GM21737 (cell line): Measurements from ENCODE around the gene OMP.

ENCODE experiments used
- ATAC-seq: cut with Tn5 transposase; IDR thresholded peaks from one replicate; pipeline ENCODE4 v1.9.1; 2021; ENCODE audit warnings: mild to moderate bottlenecking, moderate library complexity; ENCODE audit not compliant: unreplicated experiment

Gene OMP

GRCh38 chr11:77136784-77137420 lies 34.3 kb downstream of the OMP start:
- no peak for ATAC-seq

DNA sequence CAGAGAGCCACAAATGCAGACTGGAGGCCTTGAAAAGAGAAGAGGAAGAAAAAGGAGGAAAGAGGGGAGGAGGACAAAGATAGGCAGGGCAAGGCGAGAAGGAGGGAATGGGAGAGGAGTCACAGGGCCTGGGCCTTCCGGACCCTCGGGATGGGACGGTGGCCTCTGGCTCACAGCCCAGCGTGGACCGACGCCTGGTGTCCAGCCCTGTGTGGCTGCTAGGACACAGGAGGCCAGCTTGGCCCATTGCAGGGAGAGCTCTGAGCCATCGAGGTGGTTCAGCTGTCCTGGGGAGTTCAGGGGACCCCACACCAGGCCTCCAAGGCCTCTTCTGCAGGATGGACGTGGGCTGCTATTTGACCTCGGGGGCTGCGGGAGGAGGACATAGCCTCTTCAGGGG lies 34.8 kb downstream of the OMP start:
- ATAC-seq: no peak

DNA sequence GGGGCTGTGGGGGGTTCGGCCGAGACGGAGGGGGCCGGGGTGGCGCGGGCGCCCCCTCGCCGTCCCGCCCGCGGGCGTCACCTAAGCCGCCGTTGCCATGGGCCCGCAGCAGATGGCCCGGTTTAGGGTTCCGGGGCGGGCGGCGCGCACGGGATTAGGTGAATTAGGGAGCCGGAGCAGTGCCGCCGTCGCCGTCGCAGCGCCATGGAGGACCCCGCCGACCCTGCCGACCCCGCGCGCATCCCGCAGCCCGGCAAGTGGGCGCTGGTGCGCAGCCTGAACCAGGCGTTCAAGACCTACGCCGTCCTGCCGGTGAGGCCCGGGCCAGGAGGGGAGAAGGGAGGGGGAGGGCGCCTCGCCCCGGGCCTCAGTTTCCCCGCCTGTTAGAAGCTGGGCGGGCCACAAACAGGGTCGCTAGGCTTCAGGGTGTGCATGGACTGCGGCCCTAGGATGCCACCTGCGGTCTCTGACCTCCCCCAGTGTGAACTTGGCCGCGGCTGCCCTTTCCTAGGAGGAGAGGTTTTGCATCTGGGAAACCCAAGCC lies 35.5 kb downstream of the OMP start:
- ATAC-seq: no peak

GRCh38 chr11:77139201-77139600 lies 36.6 kb downstream of the OMP start:
- no peak for ATAC-seq

DNA sequence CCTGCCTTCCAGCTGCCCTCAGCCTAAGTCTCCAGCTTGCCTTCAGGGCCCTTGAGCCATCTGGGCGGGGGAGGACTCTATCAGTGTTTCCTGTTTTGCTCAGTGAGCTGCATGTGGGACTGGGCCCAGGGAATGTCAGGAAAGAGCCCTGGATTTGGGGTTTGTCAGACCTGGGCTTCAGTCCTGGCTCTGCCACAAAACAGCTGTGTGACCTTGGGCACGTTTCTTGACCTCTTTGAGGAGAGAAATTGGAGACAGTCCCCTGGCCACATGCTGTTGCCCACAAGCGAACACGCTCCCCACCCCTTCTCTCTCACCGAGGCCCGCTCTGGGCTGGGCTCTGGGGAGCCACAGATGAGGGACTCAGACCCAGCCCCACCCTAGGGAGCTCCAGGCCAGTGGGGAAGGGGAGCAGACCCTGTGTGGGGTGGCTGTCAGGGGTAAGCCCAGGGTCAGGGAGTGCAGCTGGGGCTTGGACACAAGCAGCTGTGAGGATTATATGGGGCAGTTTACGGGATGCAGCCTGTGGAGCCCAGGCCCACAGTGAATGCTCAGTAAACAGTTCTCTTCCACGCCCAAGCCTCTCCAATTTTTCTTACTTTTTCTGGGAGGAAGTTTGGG lies 37.7 kb downstream of the OMP start:
- no peak for ATAC-seq

- ATAC-seq: no peak
These were observed 38.4 kb downstream of the OMP start for GRCh38 chr11:77141034-77141433.

- no peak for ATAC-seq
These were observed 38.8 kb downstream of the OMP start for GRCh38 chr11:77141475-77141874.

GRCh38 chr11:77142091-77142975 lies 39.7 kb downstream of the OMP start:
- no peak for ATAC-seq

DNA sequence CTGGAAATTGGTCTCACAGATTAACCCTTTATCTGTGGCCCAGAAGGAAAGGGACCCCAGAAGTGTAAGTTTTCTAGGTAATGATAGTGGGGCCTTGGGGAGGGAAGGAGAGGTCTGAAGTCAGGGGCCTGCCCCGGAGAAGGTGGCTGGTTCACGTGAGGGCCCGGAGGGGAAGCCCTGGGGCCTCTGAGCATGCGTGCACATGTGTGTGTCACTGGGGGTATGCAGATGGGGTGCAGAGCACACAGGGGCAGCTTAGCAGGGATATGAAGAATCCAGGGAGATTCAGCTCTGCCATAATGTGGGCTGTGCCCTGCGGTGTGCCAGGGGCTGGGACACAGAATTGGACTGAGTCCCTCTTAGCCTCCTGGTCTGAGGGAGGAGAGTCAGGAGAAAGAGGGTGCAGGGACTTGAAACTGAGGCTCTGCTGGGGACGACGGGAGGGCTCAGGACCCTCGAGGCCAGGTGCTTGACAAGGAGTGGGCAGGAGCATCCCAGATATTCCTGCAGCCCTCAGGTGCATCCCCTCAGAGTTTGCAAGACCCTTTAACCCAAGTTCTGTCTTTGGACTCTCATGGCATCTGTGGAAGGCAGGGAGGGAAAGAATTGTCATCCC lies 40.9 kb downstream of the OMP start:
- no peak for ATAC-seq

- no peak for ATAC-seq
These were observed 41.7 kb downstream of the OMP start for GRCh38 chr11:77144196-77144856.

- no peak for ATAC-seq
These were observed 42.3 kb downstream of the OMP start for GRCh38 chr11:77144857-77145428.

DNA sequence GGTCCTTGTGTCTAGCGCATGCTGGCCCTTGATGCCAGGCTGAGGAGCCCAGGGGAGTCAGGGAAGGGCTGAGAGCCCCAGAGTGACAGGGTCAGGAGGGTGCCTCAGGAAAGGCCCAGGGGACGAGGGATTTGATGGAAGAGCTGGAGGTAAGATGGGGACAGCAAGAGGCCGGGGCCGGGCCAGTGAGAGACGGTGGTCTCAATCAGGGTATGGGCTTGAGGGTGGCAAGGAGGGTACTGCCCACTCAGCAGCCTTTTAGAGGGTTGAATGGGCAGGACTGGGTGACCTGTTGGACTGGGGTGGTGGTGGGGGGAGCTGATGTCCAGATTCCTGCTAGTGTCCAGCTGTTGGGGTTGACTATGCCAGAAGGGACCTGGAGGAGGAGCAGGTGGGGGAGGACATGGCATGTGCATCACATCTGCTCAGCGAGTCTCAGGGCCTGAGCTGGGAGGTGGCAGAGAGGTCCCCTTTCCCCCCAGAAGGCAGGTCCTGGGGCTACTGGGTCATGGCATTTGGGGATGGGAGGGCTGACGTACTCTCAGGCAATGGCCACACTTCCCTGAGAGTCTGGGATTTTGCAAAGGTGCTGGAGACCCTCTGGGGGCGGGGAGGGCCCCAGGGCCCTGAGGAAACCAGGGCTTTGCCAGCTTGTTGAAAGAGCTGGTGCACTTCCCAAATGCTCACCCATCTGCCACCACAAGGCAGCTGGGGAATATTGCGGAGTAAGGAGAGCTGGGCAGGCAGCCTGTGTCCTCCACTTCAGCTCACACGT lies 43.8 kb downstream of the OMP start:
- ATAC-seq: no peak

GRCh38 chr11:77147036-77147315 lies 44.3 kb downstream of the OMP start:
- ATAC-seq: no peak

- no peak for ATAC-seq
These were observed 45.2 kb downstream of the OMP start for GRCh38 chr11:77147668-77148321.

GRCh38 chr11:77148963-77149715 lies 46.5 kb downstream of the OMP start:
- no peak for ATAC-seq

DNA sequence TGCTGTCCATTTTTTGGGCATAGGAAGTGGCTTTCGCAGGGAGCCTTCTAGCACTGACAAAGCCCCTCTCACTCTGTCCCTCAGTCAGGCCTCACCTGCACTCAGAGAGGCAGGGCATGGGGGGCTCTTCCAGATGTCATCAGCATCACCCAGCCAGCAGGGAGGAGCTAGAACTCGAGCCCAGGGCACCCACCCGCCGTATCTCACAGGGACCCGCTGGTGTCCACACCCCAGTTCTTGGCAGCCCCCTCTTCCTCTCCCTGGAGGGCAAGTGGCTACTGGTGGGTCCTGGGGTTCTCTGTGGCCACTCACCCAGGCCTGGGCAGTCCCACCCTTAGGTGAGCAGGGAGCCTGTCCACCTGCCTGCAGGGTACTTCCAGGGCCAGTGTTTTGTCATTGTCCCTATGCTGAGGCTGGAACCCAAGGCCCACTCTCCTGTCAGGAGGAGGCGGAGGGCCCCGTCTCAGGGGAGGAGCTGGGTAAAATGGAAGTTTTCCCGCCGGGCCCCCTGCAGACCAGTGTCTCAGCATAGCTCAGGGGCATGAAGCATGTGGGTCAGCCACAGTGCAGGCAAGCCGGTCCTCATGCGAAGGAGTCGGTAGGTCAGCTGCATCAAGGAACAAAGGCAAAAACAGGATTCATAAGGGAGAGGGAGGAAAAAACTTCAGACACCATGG lies 47.2 kb downstream of the OMP start:
- ATAC-seq: no peak

GRCh38 chr11:77150836-77151235 lies 48.2 kb downstream of the OMP start:
- ATAC-seq: no peak
